GM23338 (cell line): ENCODE measurements around the gene HOXB6. TPM values are rescaled to one million over a fixed set of nuclear protein-coding genes. Genes with fewer than 3 reads are reported as not detected.

ENCODE experiments used
- ATAC-seq: fragments of 200-7000 bp; cut with Tn5 transposase; 3 replicates; pipeline ENCODE4 v1.9.1; 2020
- DNase-seq: peaks from one replicate; pipeline ENCODE4 v3.0.0-alpha.2; 2015; ENCODE audit warnings: low spot score
- H2AFZ ChIP-seq: fragments of 200-600 bp; sonication (generic); 2 replicates; pipeline ENCODE4 v1.8.0; 2016; ENCODE audit warnings: antibody characterized with exemption, mild to moderate bottlenecking, moderate library complexity
- H3F3A ChIP-seq: fragments of 200-600 bp; sonication (generic); replicated peaks from 2 replicates; pipeline ENCODE4 v1.8.0; 2017; ENCODE audit warnings: antibody characterized with exemption, mixed run types, low read depth
- H3K27ac ChIP-seq: fragments of 200-600 bp; sonication (generic); 2 replicates; pipeline ENCODE4 v1.6.1; 2016; ENCODE audit warnings: low read depth
- H3K27me3 ChIP-seq: fragments of 200-600 bp; sonication (generic); 2 replicates; pipeline ENCODE4 v1.8.0; 2016; ENCODE audit warnings: mild to moderate bottlenecking, mixed run types, moderate library complexity; ENCODE audit not compliant: insufficient read depth
- H3K36me3 ChIP-seq: fragments of 200-600 bp; sonication (generic); 2 replicates; pipeline ENCODE4 v1.8.0; 2016; ENCODE audit warnings: mild to moderate bottlenecking; ENCODE audit not compliant: insufficient read depth
- H3K4me1 ChIP-seq: fragments of 200-600 bp; sonication (generic); 2 replicates; pipeline ENCODE4 v1.8.0; 2016; ENCODE audit warnings: mild to moderate bottlenecking, moderate library complexity; ENCODE audit not compliant: insufficient read depth
- H3K4me2 ChIP-seq: fragments of 200-600 bp; sonication (generic); 2 replicates; pipeline ENCODE4 v1.7.1; 2017; ENCODE audit warnings: mixed run types
- H3K4me3 ChIP-seq: fragments of 200-600 bp; sonication (generic); 2 replicates; pipeline ENCODE4 v1.6.1; 2016; ENCODE audit warnings: mixed run types
- H3K79me2 ChIP-seq: fragments of 200-600 bp; sonication (generic); replicated peaks from 2 replicates; pipeline ENCODE4 v1.8.0; 2017; ENCODE audit warnings: mild to moderate bottlenecking; ENCODE audit not compliant: insufficient read depth
- H3K9me2 ChIP-seq: fragments of 200-600 bp; sonication (generic); 2 replicates; pipeline ENCODE4 v1.8.0; 2017; ENCODE audit not compliant: insufficient read depth
- H4K20me1 ChIP-seq: fragments of 200-600 bp; sonication (generic); replicated peaks from 2 replicates; pipeline ENCODE4 v1.8.0; 2017; ENCODE audit warnings: mild to moderate bottlenecking; ENCODE audit not compliant: insufficient read depth
- H3K27ac Mint-ChIP-seq: 2 replicates; pipeline ENCODE4 v1.8.0; 2020; ENCODE audit warnings: inconsistent platforms, mild to moderate bottlenecking, moderate library complexity, mixed read lengths
- H3K27me3 Mint-ChIP-seq: 3 replicates; pipeline ENCODE4 v1.8.0; 2022; ENCODE audit warnings: low read depth, mild to moderate bottlenecking, moderate library complexity, mixed read lengths, inconsistent platforms; ENCODE audit not compliant: insufficient read depth, poor library complexity
- H3K36me3 Mint-ChIP-seq: 3 replicates; pipeline ENCODE4 v1.8.0; 2021; ENCODE audit warnings: low read depth, mild to moderate bottlenecking, inconsistent platforms, moderate library complexity, mixed read lengths
- H3K4me1 Mint-ChIP-seq: 3 replicates; pipeline ENCODE4 v1.8.0; 2020; ENCODE audit warnings: mild to moderate bottlenecking, inconsistent platforms, mixed read lengths
- H3K4me3 Mint-ChIP-seq: 3 replicates; pipeline ENCODE4 v1.8.0; 2021; ENCODE audit warnings: moderate library complexity, mild to moderate bottlenecking, inconsistent platforms, mixed read lengths
- H3K9me3 Mint-ChIP-seq: 3 replicates; pipeline ENCODE4 v1.8.0; 2020; ENCODE audit warnings: moderate library complexity, mild to moderate bottlenecking, inconsistent platforms, mixed read lengths
- CREB1 ChIP-seq: fragments of 250-450 bp; sonication (Bioruptor Pico); IDR thresholded peaks from 2 replicates; pipeline ENCODE4 v1.5.0; 2020; ENCODE audit warnings: low read depth, mild to moderate bottlenecking, moderate library complexity
- CTCF ChIP-seq, 2 experiments: fragments of 200-600 bp in 1 of 2; sonication (generic) in 1 of 2; conservative IDR thresholded peaks; 2 replicates each; pipeline versions ENCODE4 v1.5.1 to v1.6.1; 2016 to 2017; ENCODE audit warnings: antibody characterized with exemption in 2 of 2, low read depth in 2 of 2, mild to moderate bottlenecking in 2 of 2, moderate library complexity in 1 of 2
- ETS1 ChIP-seq: IDR thresholded peaks from 2 replicates; pipeline ENCODE4 v1.6.1; 2016; ENCODE audit warnings: antibody characterized with exemption
- EZH2 ChIP-seq: fragments of 200-600 bp; sonication (generic); IDR thresholded peaks from one replicate; pipeline ENCODE4 v1.8.0; 2017; ENCODE audit warnings: antibody characterized with exemption, mild to moderate bottlenecking, low read depth; ENCODE audit not compliant: unreplicated experiment
- EZH2phosphoT487 ChIP-seq: fragments of 200-600 bp; sonication (generic); IDR thresholded peaks from one replicate; pipeline ENCODE4 v1.8.1; 2018; ENCODE audit warnings: antibody characterized with exemption; ENCODE audit not compliant: unreplicated experiment
- JUNB ChIP-seq: IDR thresholded peaks from one replicate; pipeline ENCODE4 v1.6.1; 2016; ENCODE audit warnings: antibody characterized with exemption; ENCODE audit not compliant: unreplicated experiment
- NANOG ChIP-seq: IDR thresholded peaks from 2 replicates; pipeline ENCODE4 v1.6.1; 2016; ENCODE audit warnings: antibody characterized with exemption, borderline replicate concordance
- POLR2AphosphoS5 ChIP-seq: IDR thresholded peaks from 2 replicates; pipeline ENCODE4 v1.6.1; 2016; ENCODE audit warnings: antibody characterized with exemption, low read depth
- REST ChIP-seq: IDR thresholded peaks from one replicate; pipeline ENCODE4 v1.6.1; 2018; ENCODE audit warnings: antibody characterized with exemption; ENCODE audit not compliant: unreplicated experiment
- STAT1 ChIP-seq: IDR thresholded peaks from one replicate; pipeline ENCODE4 v1.6.1; 2016; ENCODE audit warnings: antibody characterized with exemption; ENCODE audit not compliant: unreplicated experiment
- ZNF114 ChIP-seq: fragments of 250-450 bp; sonication (Bioruptor Pico); IDR thresholded peaks from 2 replicates; pipeline ENCODE4 v1.5.0; 2020; ENCODE audit warnings: mild to moderate bottlenecking, moderate library complexity
- ZNF331 ChIP-seq: fragments of 250-450 bp; sonication (Bioruptor Pico); IDR thresholded peaks from 2 replicates; pipeline ENCODE4 v1.5.0; 2020; ENCODE audit warnings: low read depth, mild to moderate bottlenecking, moderate library complexity
- ZNF462 ChIP-seq: fragments of 250-450 bp; sonication (Bioruptor Pico); IDR thresholded peaks from 2 replicates; pipeline ENCODE4 v1.5.0; 2020; ENCODE audit warnings: mild to moderate bottlenecking, moderate library complexity
- polyA plus RNA-seq: library from polyadenylated mRNA; unstranded; fragments of >200 nt; fragmentation: Nextera tagmentation; extraction: Ambion mirVana; gene quantifications from 2 replicates; pipeline ENCODE4 v1.2.1, GENCODE V29; 2016
- total RNA-seq: library from RNA; depleted of rRNA; stranded (reverse); fragments of >200 nt; shearing (Covaris generic); gene quantifications from 2 replicates; pipeline ENCODE4 v1.2.3, GENCODE V29; 2014

HOXB6 gene
- total and polyA plus RNA-seq, 2 experiments from 2014 or later = not detected

- Histone ChIP-seq H3K36me3 (no peaks in the 10 kb centered on the region), H3K4me1 (peaks cover 12% of the 10 kb centered on the region), H3K27ac (no peak overlapping the region), H3K79me2 (no peaks in the 10 kb centered on the region), H4K20me1 (peaks cover 62% of the 10 kb centered on the region), H2AFZ (no peak overlapping the region; the same call in 1 of the 2 replicates), H3F3A (peaks cover 41% of the 10 kb centered on the region), H3K27me3 (peaks cover 100% of the 10 kb centered on the region), H3K4me2 (peak overlapping the region; percentile 80), H3K9me2 (no peaks in the 10 kb centered on the region), H3K4me3 (peak overlapping the region; percentile 51)
- DNase-seq (peak; percentile 66), ATAC-seq (peak; percentile 71)
- Mint-ChIP-seq H3K4me1 (peaks cover 10% of the 10 kb centered on the region), H3K27me3 (peaks cover 97% of the 10 kb centered on the region), H3K36me3 (peaks cover 3% of the 10 kb centered on the region; the same call in 2 of the 3 replicates), H3K27ac (no peak overlapping the region), H3K9me3 (peaks cover 4% of the 10 kb centered on the region; the same call in 2 of the 3 replicates), H3K4me3 (peak overlapping the region; percentile 59)
- TF ChIP-seq ZNF462 (CRISPR knock-in tag) (no peak), ETS1 (no peak), POLR2AphosphoS5 (no peak), STAT1 (no peak), REST (no peak), ZNF331 (CRISPR knock-in tag) (no peak), CREB1 (CRISPR knock-in tag) (no peak), EZH2 (peak; percentile 96), JUNB (no peak), ZNF114 (CRISPR knock-in tag) (no peak), CTCF (conservative IDR thresholded peaks at IDR 0.05; ENCODE audit: low read depth in 2 of 2) (no peak), NANOG (no peak), EZH2phosphoT487 (peak; percentile 37)
These were observed 20.9 kb upstream of the HOXB6 start for GRCh38 chr17:48625495-48626244.
